ENCODE results near the gene ZFAND2B. TPM values are rescaled to one million over a fixed set of nuclear protein-coding genes. Genes with fewer than 3 reads are reported as not detected.
"Not testable (repeated sequence)": the region's sequence is repeated elsewhere in the genome, so short reads cannot be mapped to it uniquely, and the experiment has no call there.

Gene ZFAND2B
- total RNA-seq, 4 donors from 2014 or later: 34.6 to 49.9 (median 43.6) TPM

- intact Hi-C loops (cut with DNase I): no loop called here
- WGBS, 2 donors: 78% methylated on average over 11 to 12 of the region's 12 CpGs
- TF ChIP-seq, protein P1, sequence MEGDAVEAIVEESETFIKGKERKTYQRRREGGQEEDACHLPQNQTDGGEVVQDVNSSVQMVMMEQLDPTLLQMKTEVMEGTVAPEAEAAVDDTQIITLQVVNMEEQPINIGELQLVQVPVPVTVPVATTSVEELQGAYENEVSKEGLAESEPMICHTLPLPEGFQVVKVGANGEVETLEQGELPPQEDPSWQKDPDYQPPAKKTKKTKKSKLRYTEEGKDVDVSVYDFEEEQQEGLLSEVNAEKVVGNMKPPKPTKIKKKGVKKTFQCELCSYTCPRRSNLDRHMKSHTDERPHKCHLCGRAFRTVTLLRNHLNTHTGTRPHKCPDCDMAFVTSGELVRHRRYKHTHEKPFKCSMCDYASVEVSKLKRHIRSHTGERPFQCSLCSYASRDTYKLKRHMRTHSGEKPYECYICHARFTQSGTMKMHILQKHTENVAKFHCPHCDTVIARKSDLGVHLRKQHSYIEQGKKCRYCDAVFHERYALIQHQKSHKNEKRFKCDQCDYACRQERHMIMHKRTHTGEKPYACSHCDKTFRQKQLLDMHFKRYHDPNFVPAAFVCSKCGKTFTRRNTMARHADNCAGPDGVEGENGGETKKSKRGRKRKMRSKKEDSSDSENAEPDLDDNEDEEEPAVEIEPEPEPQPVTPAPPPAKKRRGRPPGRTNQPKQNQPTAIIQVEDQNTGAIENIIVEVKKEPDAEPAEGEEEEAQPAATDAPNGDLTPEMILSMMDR (IDR thresholded peaks at IDR 0.05): no peak
- TF ChIP-seq POLR2A (IDR thresholded peaks at IDR 0.05): no peak
- no peaks in the 10 kb centered on the region for H3K4me1 ChIP-seq
- no peak overlapping the region for H3K4me3 ChIP-seq
- no peak for DNase-seq
- H3K27me3 ChIP-seq: peaks cover 0 to 6% (median 0%) of the 10 kb centered on the region in 4 donors
- H3K9me3 ChIP-seq: no peaks in the 10 kb centered on the region
- H3K27ac ChIP-seq: no peak overlapping the region
- no peaks in the 10 kb centered on the region for H3K36me3 ChIP-seq
These were observed 6.9 kb upstream of the ZFAND2B start for GRCh38 chr2:219199470-219200211.

DNA sequence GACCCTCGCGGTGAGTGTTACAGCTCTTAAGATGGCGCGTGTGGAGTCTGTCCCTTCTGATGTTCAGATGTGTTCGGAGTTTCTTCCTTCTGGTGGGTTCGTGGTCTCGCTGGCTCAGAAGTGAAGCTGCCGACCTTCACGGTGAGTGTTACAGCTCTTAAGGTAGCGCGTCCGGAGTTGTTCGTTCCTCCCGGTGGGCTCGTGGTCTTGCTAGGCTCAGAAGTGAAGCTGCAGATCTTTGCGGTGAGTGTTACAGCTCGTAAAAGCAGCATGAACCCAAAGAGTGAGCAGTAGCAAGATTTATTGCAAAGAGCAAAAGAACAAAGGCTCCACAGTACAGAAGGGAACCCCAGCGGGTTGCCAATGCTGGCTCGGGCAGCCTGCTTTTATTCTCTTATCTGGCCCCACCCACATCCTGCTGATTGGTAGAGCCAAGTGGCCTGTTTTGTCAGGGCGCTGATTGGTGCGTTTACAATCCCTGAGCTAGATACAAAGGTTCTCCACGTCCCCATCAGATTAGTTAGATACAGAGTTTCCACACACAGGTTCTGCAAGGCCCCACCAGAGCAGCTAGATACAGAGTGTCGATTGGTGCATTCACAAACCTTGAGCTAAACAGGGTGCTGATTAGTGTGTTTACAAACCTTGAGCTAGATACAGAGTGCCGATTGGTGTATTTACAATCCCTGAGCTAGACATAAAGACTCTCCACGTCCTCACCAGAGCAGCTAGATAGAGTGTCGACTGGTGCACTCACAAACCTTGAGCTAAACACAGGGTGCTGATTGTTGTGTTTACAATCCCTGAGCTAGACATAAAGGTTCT lies 5.9 kb upstream of the ZFAND2B start:
- H3K4me3 ChIP-seq; H3K27me3 ChIP-seq; H3K9me3 ChIP-seq; H3K4me1 ChIP-seq; H3K27ac ChIP-seq; H3K36me3 ChIP-seq; DNase-seq; intact Hi-C loops (cut with DNase I): not testable (repeated sequence)
- WGBS, 2 donors: 68 to 75% methylated on average over 17 to 18 of the region's 26 CpGs

DNA sequence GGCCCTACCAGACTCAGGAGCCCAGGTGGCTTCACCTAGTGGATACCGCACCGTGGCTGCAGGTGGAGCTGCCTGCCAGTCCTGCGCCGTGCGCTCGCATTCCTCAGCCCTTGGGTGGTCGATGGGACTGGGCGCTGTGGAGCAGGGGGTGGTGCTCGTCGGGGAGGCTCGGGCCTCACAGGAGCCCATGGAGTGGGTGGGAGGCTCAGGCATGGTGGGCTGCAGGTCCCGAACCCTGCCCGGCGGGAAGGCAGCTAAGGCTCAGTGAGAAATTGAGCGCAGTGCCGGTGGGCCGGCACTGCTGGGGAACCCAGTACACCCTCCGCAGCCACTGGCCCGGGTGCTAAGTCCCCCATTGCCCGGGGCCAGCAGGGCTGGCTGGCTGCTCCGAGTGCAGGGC lies 5.3 kb upstream of the ZFAND2B start:
- H3K27me3 ChIP-seq; H3K4me1 ChIP-seq; intact Hi-C loops (cut with DNase I); H3K4me3 ChIP-seq; DNase-seq; H3K9me3 ChIP-seq; H3K36me3 ChIP-seq; H3K27ac ChIP-seq: not testable (repeated sequence)
- no CpG with 5 or more reads among the region's 21 CpGs for WGBS, 2 donors

DNA sequence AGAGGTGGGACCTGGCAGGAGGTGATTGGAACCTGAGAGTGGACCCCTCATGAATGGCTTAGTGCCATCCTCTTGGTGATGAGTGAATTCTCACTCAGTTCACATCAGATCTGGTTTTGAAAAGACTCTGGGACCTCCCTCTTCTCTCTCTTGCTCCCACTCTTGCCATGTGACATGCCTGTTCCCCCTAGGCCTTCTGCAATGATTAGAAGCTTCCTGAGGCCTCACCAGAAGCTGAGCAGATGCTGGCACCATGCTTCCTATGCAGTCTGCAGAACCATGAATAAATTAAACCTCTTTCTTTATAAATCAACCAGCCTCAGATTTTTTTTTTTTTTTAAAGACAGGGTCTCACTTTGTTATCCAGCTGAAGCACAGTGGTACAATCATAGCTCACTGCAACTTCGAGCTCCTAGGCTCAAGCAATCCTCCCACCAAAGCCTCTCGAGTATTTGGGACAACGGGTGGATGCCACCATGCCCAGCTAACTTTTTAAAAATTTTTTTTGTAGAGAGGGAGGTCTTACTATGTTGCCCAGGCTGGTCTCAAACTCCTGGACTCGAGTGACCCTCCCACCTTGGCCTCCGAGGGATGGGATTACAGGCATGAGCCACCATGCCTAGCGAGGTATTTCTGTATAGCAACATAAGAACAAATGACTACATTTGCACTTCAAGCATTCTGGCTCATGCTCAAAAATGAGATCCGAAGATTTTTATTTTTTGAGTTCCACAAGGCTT lies 2.0 kb upstream of the ZFAND2B start:
- peaks cover 12 to 34% (median 14%) of the 10 kb centered on the region in 3 donors for H3K4me1 ChIP-seq
- no peak for DNase-seq
- 86 to 94% methylated on average over 7 of the region's 7 CpGs for WGBS, 2 donors
- H3K27ac ChIP-seq: no peak overlapping the region
- H3K9me3 ChIP-seq: no peaks in the 10 kb centered on the region
- no peak overlapping the region for H3K4me3 ChIP-seq
- no peaks in the 10 kb centered on the region for H3K27me3 ChIP-seq
- intact Hi-C loops (cut with DNase I): no loop called here
- peaks cover 0 to 19% (median 9%) of the 10 kb centered on the region in 3 donors for H3K36me3 ChIP-seq
- TF ChIP-seq, protein P1 (IDR thresholded peaks at IDR 0.05): no peak
- no peak for TF ChIP-seq POLR2A (IDR thresholded peaks at IDR 0.05)

GRCh38 chr2:219205165-219205538 lies 1.4 kb upstream of the ZFAND2B start:
- intact Hi-C loops (cut with DNase I): no loop called here
- Histone ChIP-seq H3K4me3 (no peak overlapping the region), H3K27me3 (no peaks in the 10 kb centered on the region), H3K9me3 (no peaks in the 10 kb centered on the region), H3K27ac (no peak overlapping the region), H3K36me3 (peaks cover 0 to 24% (median 15%) of the 10 kb centered on the region in 3 donors), H3K4me1 (peaks cover 12 to 34% (median 14%) of the 10 kb centered on the region in 3 donors)
- WGBS, 2 donors: 79 to 88% methylated on average over 5 of the region's 5 CpGs
- no peak for DNase-seq
- no peak for TF ChIP-seq POLR2A (IDR thresholded peaks at IDR 0.05)
- TF ChIP-seq, protein P1 (IDR thresholded peaks at IDR 0.05): no peak

All from esophagus squamous epithelium (tissue), 5 donors.